Measurements from ENCODE around the gene LRRK1.
A peak's percentile ranks its signal among the peaks of the same experiment; 100 is the strongest.

The LRRK1 gene

GRCh38 chr15:100973351-100974111 lies 54.4 kb downstream of the LRRK1 start:
- H3K27ac ChIP-seq (ENCODE audit: low read depth, low read length), result no peak overlapping the region
- no peak for TF ChIP-seq CTCF (IDR thresholded peaks at IDR 0.05; ENCODE audit: low read depth, low read length, poor library complexity, severe bottlenecking)
- no peak overlapping the region for H3K4me3 ChIP-seq (ENCODE audit: low read length)
- H3F3A ChIP-seq (ENCODE audit: control insufficient read depth, insufficient read depth), result 0 out of 2 replicates have a peak, but pooled peaks cover 7% of the 10 kb centered on the region
- peaks cover 88% of the 10 kb centered on the region for H3K36me3 ChIP-seq (ENCODE audit: control insufficient read depth, low read length)
- peaks cover 34% of the 10 kb centered on the region for H3K4me1 ChIP-seq (ENCODE audit: control insufficient read depth, low read length)
- peaks cover 4% of the 10 kb centered on the region; the same call in 1 of the 2 replicates for H4K20me1 ChIP-seq (ENCODE audit: control insufficient read depth, insufficient read depth, low read depth, low read length)
- no peaks in the 10 kb centered on the region for H3K9me3 ChIP-seq (ENCODE audit: control insufficient read depth, insufficient read depth, low read length)
- H3K9me2 ChIP-seq (replicated peaks; ENCODE audit: control insufficient read depth, low read length), result no peaks in the 10 kb centered on the region
- no peak overlapping the region for H3K4me2 ChIP-seq (ENCODE audit: low read length)
- H3K79me2 ChIP-seq (ENCODE audit: control insufficient read depth, low read length), result peaks cover 97% of the 10 kb centered on the region
- no peaks in the 10 kb centered on the region for H3K27me3 ChIP-seq (ENCODE audit: control insufficient read depth, low read length)

GRCh38 chr15:100975043-100975442 lies 55.9 kb downstream of the LRRK1 start:
- Histone ChIP-seq H3K36me3 (ENCODE audit: control insufficient read depth, low read length) (peaks cover 86% of the 10 kb centered on the region), H3K79me2 (ENCODE audit: control insufficient read depth, low read length) (peaks cover 97% of the 10 kb centered on the region), H3K27me3 (ENCODE audit: control insufficient read depth, low read length) (no peaks in the 10 kb centered on the region), H4K20me1 (ENCODE audit: control insufficient read depth, insufficient read depth, low read depth, low read length) (peaks cover 8% of the 10 kb centered on the region; the same call in 1 of the 2 replicates), H3K4me2 (ENCODE audit: low read length) (no peak overlapping the region), H3K27ac (ENCODE audit: low read depth, low read length) (no peak overlapping the region), H3K4me3 (ENCODE audit: low read length) (no peak overlapping the region), H3F3A (ENCODE audit: control insufficient read depth, insufficient read depth) (0 out of 2 replicates have a peak, but pooled peaks cover 7% of the 10 kb centered on the region), H3K9me3 (ENCODE audit: control insufficient read depth, insufficient read depth, low read length) (no peaks in the 10 kb centered on the region), H3K9me2 (replicated peaks; ENCODE audit: control insufficient read depth, low read length) (no peaks in the 10 kb centered on the region), H3K4me1 (ENCODE audit: control insufficient read depth, low read length) (peaks cover 46% of the 10 kb centered on the region)
- no peak for TF ChIP-seq EZH2phosphoT487 (IDR thresholded peaks at IDR 0.05; ENCODE audit: borderline replicate concordance, low read length)
- no peak for TF ChIP-seq CTCF (IDR thresholded peaks at IDR 0.05; ENCODE audit: low read depth, low read length, poor library complexity, severe bottlenecking)

DNA sequence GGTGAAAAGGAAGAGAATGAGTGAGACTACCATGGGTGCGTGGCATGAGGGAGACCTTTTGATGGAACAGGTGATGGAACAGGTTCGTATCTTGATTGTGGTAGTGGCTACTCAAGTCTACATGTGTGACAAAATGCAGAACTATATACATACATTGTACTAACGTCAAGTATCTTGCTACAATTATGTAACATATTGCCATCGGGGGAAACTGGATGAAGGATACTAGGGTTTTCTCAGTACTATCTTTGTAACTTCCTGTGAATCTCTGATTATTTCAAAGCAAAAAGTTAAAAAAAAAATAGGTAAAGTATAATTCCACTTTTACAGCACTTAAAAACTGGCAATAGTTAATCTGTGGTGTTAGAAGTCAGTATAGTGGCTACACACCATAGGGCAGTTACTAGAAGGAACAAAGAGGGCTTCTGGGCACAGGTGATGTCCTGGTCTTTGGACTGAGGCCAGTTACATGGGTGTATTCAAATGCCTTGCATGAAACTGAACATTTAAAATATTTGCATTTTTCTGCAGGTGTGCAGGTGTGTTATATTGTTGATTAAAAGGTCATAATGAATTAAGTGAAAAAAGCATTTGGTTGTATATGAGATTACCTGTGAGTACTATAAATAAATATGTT lies 61.4 kb downstream of the LRRK1 start:
- Histone ChIP-seq H3K27me3 (ENCODE audit: control insufficient read depth, low read length) (no peaks in the 10 kb centered on the region), H3K4me1 (ENCODE audit: control insufficient read depth, low read length) (peaks cover 58% of the 10 kb centered on the region), H3K36me3 (ENCODE audit: control insufficient read depth, low read length) (peaks cover 95% of the 10 kb centered on the region), H3K9me2 (replicated peaks; ENCODE audit: control insufficient read depth, low read length) (no peaks in the 10 kb centered on the region), H3K27ac (ENCODE audit: low read depth, low read length) (peak overlapping the region; percentile 26), H3K4me2 (ENCODE audit: low read length) (peak overlapping the region; percentile 44), H4K20me1 (ENCODE audit: control insufficient read depth, insufficient read depth, low read depth, low read length) (peaks cover 12% of the 10 kb centered on the region; the same call in 1 of the 2 replicates), H3F3A (ENCODE audit: control insufficient read depth, insufficient read depth) (0 out of 2 replicates have a peak, but pooled peaks cover 4% of the 10 kb centered on the region), H3K79me2 (ENCODE audit: control insufficient read depth, low read length) (peaks cover 92% of the 10 kb centered on the region), H3K9me3 (ENCODE audit: control insufficient read depth, insufficient read depth, low read length) (no peaks in the 10 kb centered on the region), H3K4me3 (ENCODE audit: low read length) (no peak overlapping the region)
- TF ChIP-seq CTCF (IDR thresholded peaks at IDR 0.05; ENCODE audit: low read depth, low read length, poor library complexity, severe bottlenecking) (no peak), EZH2phosphoT487 (IDR thresholded peaks at IDR 0.05; ENCODE audit: borderline replicate concordance, low read length) (no peak)

Measured in DOHH2 (cell line).